ENCODE results near the gene ZCCHC12.
"Not testable (repeated sequence)": the region's sequence is repeated elsewhere in the genome, so short reads cannot be mapped to it uniquely, and the experiment has no call there.

ZCCHC12 gene

GRCh38 chrX:118823263-118824172 is at the start of gene ZCCHC12:
Gene ZCCHC12 (plus strand): TSS chrX:118823824. CDS start chrX:118825245, 1,421 bp downstream.
- DNase-seq: peak; percentile 11

DNA sequence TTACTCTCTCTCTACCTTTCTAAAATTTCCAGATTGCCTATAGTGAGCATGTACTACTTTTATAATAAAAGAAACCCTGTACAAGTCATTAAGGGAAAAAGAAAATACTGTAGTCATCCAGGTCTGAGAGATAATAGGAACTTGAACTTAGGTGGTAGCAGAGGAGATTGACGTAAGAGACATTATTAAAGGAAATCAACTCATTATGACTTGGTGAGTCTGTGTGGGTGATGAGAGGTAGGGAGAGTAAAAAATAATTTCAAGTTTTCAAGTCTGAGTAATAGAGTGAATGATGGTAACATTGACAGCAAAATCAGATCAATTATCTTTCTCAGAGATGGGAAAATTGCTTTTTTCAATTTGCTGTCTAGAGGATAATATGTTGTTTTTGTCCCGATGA is 44.0 kb upstream of the ZCCHC12 start:
- DNase-seq: no peak

DNA sequence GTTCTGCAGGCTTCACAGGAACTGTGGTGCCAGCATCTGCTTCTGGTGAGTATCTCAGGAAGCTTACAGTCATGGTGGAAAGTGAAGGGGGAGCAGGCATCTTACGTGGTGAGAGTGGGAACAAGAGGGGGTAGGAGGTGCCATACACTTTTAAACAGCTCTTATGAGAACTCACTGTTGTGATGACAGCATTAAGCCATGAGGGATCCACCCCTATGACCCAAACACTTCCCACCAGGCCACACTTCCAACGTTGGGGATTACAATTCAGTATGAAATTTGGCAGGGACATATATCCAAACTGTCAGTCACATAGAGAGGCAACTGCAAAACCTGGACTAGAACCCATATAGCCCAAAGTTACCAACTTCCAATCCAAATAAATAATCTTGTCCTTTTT is 43.1 kb upstream of the ZCCHC12 start:
- DNase-seq: no peak

DNA sequence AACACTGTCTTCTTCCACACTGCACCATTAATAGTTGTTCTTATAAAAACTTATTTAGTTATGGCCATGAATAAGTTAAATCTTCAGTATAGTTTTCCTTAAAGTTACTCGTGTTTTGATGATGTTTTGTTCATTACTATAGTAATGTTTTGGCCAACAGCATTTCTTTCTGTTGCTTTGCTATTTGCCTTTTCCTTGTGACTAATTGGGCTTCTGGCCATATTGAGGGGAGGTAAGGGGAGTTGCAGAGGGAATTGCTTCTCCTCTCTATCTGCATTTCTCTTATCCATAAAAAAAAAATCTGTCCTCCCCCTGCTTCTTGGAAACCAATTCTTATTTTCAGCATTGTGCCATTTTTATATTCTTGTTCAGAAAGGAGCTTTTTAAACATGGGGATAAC is 42.7 kb upstream of the ZCCHC12 start:
- DNase-seq: no peak

- no peak for DNase-seq
Observed at GRCh38 chrX:118795528-118796280, 27.9 kb upstream of the ZCCHC12 start.

DNA sequence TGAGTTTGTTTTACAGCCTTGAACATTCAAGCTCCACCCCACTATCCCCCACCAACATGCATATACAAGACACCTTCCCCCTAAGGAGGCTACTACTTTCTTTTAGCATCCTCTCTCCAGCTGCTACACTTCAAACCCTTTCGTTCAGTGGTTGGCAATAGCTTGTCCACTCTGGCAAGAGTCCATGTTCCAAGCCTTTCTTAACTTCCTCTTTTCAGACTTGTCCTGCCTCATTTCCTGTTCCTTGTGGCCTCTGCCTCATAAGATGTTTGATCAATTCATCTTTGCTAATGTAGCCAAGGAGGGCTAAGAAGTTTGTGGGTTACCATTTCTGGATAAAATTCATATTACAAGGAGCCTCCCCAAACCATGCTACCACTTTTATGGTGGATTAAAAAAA is 20.8 kb upstream of the ZCCHC12 start:
- DNase-seq: no peak

GRCh38 chrX:118807151-118808017 is 16.2 kb upstream of the ZCCHC12 start:
- DNase-seq: peak; percentile 8

DNA sequence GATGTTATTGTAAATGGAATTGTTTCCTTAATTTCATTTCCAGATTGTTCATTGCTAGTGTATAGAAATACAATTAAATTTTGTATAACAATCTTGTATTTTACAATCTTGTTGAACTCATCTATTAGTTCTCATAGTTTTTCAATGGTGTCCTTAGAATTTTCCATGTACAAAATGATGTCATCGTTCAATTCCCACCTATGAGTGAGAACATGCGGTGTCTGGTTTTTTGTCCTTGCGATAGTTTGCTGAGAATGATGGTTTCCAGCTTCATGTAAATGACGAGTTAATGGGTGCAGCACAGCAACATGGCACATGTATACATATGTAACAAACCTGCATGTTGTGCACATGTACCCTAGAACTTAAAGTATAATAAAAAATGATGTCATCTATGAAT is 6.4 kb upstream of the ZCCHC12 start:
- DNase-seq: not testable (repeated sequence)

DNA sequence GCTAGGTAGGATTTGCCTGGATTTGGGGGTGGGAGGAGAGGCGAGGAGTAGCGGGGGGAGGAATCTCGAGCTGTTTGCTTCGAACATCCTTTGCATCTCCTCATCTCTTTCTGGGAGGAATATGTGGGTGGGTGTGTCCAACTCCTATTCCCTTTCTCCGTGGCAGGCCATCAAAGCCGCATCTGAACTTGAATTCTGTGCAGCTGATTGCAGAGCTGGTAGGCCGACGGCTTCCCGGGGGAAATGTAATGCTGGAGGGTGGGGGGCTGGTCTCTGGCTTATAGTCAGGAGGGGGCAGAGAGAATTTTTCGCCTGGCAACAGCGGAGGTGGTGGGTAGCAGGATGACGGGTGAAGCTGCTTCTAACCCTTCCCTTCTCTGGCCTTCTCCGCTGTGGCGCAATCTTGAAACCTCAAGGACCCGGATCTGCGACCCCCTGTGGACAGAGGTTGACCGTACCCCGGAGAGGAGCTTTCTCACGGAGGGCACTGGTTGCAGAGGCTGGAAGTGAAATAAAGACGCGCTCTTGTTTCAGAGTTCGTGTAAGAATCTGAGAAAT is 628 bp downstream of the ZCCHC12 start:
- DNase-seq: no peak

- DNase-seq: no peak
Observed at GRCh38 chrX:118825227-118825626, 1.6 kb downstream of the ZCCHC12 start.

DNA sequence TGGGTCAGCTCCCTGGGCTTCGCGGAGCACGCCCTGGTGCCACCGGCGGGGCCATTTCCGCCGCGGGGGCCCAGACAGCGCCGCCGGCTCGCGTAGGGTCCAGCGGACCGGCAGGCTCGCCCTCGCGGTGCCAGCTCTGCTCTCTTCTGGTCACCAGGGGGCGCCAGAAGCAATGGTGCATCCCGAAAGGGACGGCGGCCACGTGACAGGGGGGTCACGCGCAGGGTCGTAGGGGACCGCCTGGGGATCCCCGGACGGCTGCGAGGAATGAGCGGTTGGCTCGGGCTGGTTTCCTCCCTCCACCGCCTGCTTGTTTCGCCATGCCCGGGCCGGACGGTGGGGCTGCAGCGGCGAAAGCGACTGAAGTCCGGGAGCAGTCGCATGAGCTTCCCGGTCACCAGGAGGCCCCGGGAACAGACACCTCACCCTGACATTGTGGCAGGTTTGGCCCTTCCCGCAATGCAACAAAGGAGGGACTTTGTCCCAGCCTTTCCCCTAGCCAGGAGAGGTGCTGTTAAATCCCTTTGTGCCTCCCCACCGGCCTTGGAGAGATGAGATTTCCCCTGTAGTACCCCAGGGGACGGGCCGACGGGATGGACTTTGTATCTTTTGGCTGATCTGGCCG is 15.8 kb downstream of the ZCCHC12 start:
- no peak for DNase-seq

DNA sequence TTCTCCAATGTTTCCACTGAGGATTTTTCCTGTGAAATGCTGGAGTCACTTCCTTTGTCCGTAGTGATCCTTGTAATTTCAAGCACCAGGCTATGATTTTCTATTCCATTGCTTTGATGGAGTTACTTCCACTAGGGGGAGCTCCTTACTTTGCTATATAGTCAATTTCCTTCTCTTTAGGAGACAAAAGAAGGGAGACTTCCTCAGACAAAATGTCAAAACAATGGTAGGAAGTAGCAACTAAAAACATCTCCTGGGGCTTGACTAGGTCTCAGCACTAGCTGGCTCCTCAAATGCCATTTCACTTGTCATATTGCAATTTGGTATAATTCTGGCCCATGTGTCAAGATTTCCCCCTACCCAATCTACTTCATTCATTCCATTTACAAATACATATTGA is 24.1 kb downstream of the ZCCHC12 start:
- DNase-seq: peak; percentile 48

- DNase-seq: no peak
Observed at GRCh38 chrX:118853596-118853995, 30.0 kb downstream of the ZCCHC12 start.

- no peak for DNase-seq
Observed at GRCh38 chrX:118855681-118856310, 32.2 kb downstream of the ZCCHC12 start.

DNA sequence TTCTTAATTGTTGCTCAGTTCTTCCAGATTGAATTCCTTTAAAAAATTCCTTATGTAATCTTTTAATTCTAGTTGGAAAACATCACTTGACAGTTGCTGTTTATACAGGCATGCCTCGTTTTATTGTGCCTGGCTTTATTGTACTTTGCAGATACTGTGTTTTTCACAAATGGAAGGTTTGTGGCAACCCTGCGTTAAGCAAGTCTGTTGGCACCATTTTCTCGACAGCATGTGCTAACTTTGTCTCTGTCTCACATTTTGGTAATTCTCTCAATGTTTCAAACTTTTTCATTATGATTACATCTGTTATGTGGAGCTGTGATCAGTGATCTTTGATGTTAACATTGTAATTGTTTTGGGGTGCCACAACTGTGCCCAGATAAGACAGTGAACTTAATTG is 33.4 kb downstream of the ZCCHC12 start:
- DNase-seq: no peak

GRCh38 chrX:118861338-118861737 is 37.7 kb downstream of the ZCCHC12 start:
- DNase-seq: no peak

DNA sequence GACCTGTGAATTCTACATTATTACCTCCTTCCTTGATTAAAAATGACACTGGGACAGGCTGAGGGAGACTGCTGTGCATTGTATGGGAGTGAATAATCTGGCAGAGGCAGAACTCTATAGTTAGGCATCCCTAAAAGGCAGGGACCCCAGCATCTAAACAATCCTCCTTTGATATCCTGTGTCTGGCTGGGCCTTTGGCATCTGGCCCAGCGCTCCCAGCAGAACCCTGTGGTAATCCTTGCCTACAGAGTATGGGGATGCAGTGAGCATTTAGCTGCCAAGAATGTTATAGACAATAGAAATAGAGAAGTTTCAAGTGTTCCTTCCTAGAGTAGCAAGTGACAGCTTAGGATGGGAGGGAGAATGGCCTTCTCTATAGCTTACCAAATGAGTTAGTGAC is 38.5 kb downstream of the ZCCHC12 start:
- no peak for DNase-seq

DNA sequence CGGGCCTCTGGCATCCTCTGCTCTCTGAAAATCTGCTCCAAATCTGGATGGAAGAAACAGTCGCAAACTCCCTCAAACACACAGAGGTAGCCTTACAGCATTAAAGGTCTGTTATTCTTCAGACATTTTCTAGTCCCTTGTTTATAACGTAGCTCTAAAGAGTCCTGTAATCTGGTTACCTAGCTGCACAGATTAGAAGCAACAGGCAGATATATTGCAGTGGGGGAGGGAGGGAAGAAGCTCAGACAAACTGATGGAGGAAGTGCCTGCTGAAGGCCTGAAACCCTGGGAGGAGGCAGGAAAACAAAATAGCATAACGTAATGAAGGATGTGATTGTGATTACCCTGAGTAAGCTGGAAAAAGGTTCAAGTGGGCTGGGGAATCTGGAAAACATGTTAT is 39.4 kb downstream of the ZCCHC12 start:
- DNase-seq: no peak

DNA sequence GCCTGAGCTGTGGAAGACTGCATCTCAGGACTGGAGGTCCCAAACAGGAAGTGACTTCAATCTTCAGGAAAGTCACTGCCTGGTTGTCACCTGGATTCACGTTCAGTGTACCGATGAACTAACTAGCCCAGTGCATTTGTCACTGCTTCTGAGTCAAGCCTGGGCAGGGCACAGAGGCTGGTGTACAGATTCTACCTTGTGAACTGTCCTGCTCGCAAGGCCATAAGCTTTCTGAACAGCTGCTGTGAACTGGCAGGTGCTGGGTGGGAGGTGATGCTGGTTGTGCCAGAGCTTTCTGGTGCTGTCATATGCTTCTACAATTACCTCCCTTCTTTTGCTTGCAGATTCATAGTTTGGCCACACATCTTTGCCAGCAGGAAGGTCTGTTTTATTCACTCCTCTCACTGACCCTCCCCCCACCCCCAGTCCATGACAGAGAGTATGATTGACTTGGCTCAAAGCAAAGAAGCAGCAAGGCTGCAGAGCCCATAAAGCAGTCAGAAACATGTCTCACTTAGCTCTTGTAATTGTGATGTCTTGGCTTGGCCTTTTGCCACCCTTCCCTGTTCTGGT is 40.5 kb downstream of the ZCCHC12 start:
- no peak for DNase-seq

DNA sequence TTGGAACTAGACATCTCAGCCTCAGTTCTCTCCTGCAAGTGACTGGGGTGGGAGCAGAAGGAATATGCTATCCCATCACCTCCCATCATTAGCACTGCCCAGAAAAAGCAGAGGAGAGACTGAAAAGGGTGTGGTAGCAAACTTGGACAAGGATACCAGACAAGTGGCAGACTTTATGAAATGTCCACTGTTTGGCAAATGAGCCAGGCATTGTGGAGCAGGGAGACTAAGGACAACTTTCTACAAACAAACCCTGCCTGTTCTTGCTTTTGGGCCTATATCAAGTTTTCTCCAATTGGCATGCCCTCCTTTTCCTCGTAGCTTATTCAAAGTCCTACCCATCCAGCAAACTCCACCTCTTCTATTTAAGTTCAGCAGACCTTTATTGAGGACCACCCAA is 41.6 kb downstream of the ZCCHC12 start:
- DNase-seq: no peak

DNA sequence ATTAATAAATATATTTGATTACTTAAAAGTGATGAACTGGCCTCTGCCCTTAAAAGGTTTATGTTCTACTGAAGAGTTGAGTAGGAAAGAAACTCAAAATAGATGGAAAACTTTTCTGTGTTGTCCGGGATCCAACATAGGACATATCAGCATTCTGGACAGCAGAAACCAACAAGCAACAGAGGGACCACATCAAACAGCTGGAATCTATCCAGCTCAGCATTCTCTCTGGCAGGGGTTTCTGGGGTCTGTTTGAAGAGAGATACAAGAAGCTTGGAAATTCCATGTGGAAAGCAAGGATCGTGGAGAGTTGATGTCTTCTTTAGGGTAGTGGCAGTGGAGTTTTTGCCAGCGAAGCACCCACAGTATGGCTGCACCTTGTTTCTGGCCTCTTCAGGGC is 43.6 kb downstream of the ZCCHC12 start:
- no peak for DNase-seq

All from NCI-H1417 treated with DMSO at 0.1 percent for 48 hours (cell line).